NB4 (cell line): ENCODE data around the gene ICE2.

Source experiments
- CTCF ChIP-seq: IDR thresholded peaks from one replicate; pipeline ENCODE4 v1.5.1; 2012; ENCODE audit warnings: low read depth, low read length
- MYC ChIP-seq: IDR thresholded peaks from 2 replicates; pipeline ENCODE4 v1.6.1; 2011; ENCODE audit warnings: low read depth, low read length
- POLR2A ChIP-seq: IDR thresholded peaks from 2 replicates; pipeline ENCODE4 v1.6.1; 2011; ENCODE audit warnings: mild to moderate bottlenecking; ENCODE audit not compliant: insufficient read length; ENCODE audit errors: extremely low read depth
- TF ChIP-seq, protein P1 (sequence below): IDR thresholded peaks from 2 replicates; pipeline ENCODE4 v1.6.1; 2011; ENCODE audit warnings: low read depth, low read length

DNA sequence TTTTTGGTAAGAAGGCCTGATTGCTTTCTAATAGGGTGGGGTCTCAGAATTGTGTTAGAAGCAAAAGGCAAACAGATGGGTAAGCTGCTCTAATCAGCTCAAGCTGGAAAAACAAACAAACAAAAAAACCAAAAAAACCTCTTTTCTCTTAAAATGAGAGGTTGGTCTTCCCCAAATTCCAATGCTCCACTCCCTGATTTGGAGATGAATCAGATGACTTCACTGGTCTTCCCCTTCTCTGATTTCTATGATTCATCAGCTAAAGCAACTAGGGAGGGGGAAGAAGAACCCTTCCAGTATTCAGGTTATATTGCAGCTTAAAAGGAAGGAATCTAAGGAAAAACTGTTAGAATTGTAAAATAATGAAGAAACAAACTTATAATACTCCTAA lies 71.5 kb downstream of the ICE2 start:
- TF ChIP-seq CTCF: no peak
- TF ChIP-seq POLR2A: no peak
- TF ChIP-seq, protein P1, sequence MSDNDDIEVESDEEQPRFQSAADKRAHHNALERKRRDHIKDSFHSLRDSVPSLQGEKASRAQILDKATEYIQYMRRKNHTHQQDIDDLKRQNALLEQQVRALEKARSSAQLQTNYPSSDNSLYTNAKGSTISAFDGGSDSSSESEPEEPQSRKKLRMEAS: no peak
- TF ChIP-seq MYC: no peak
